ENCODE data around the gene DNAAF9. TPM values are rescaled to one million over a fixed set of nuclear protein-coding genes. Genes with fewer than 3 reads are reported as not detected.
"Not testable (repeated sequence)": the region's sequence is repeated elsewhere in the genome, so short reads cannot be mapped to it uniquely, and the experiment has no call there.

DNAAF9 gene
- 10 to 100 TPM; 27.1 to 31.6 (median 29.0) TPM for polyA plus RNA-seq (ENCODE audit: insufficient read length in 4 of 4)

- peak in 3 of 4 donors; percentile 35 to 43 (median 43) for DNase-seq (ENCODE audit: low read depth in 4 of 4, low spot score in 3 of 4)
Observed at GRCh38 chr20:3407040-3407770, at the start of gene DNAAF9. DNAAF9 (minus strand) TSS chr20:3407669; CDS start chr20:3407557, 112 bp downstream.

- no peak for DNase-seq (ENCODE audit: low read depth in 4 of 4, low spot score in 3 of 4)
Observed at GRCh38 chr20:3456648-3457047, 49.2 kb upstream of the DNAAF9 start.

- no peak for DNase-seq (ENCODE audit: low read depth in 4 of 4, low spot score in 3 of 4)
Observed at GRCh38 chr20:3454831-3455230, 47.4 kb upstream of the DNAAF9 start.

GRCh38 chr20:3452690-3453089, 45.2 kb upstream of the DNAAF9 start:
- DNase-seq (ENCODE audit: low read depth in 4 of 4, low spot score in 3 of 4), result no peak

- DNase-seq (ENCODE audit: low read depth in 4 of 4, low spot score in 3 of 4), result no peak
Observed at GRCh38 chr20:3452136-3452535, 44.7 kb upstream of the DNAAF9 start.

GRCh38 chr20:3449319-3449718, 41.9 kb upstream of the DNAAF9 start:
- DNase-seq (ENCODE audit: low read depth in 4 of 4, low spot score in 3 of 4), result no peak

- DNase-seq (ENCODE audit: low read depth in 4 of 4, low spot score in 3 of 4), result no peak
Observed at GRCh38 chr20:3447321-3447720, 39.9 kb upstream of the DNAAF9 start.

- no peak for DNase-seq (ENCODE audit: low read depth in 4 of 4, low spot score in 3 of 4)
Observed at GRCh38 chr20:3446779-3447178, 39.3 kb upstream of the DNAAF9 start.

GRCh38 chr20:3436864-3437574, 29.6 kb upstream of the DNAAF9 start:
- DNase-seq (ENCODE audit: low read depth in 4 of 4, low spot score in 3 of 4), result no peak

GRCh38 chr20:3434232-3434631, 26.8 kb upstream of the DNAAF9 start:
- no peak for DNase-seq (ENCODE audit: low read depth in 4 of 4, low spot score in 3 of 4)

- no peak for DNase-seq (ENCODE audit: low read depth in 4 of 4, low spot score in 3 of 4)
Observed at GRCh38 chr20:3433744-3434143, 26.3 kb upstream of the DNAAF9 start.

- DNase-seq (ENCODE audit: low read depth in 4 of 4, low spot score in 3 of 4), result no peak
Observed at GRCh38 chr20:3432844-3433243, 25.4 kb upstream of the DNAAF9 start.

- DNase-seq (ENCODE audit: low read depth in 4 of 4, low spot score in 3 of 4), result no peak
Observed at GRCh38 chr20:3431109-3431508, 23.6 kb upstream of the DNAAF9 start.

- DNase-seq (ENCODE audit: low read depth in 4 of 4, low spot score in 3 of 4), result no peak
Observed at GRCh38 chr20:3430376-3431069, 23.1 kb upstream of the DNAAF9 start.

GRCh38 chr20:3426766-3427165, 19.3 kb upstream of the DNAAF9 start:
- DNase-seq (ENCODE audit: low read depth in 4 of 4, low spot score in 3 of 4), result not testable (repeated sequence)

- no peak for DNase-seq (ENCODE audit: low read depth in 4 of 4, low spot score in 3 of 4)
Observed at GRCh38 chr20:3423126-3423525, 15.7 kb upstream of the DNAAF9 start.

GRCh38 chr20:3421985-3422384, 14.5 kb upstream of the DNAAF9 start:
- DNase-seq (ENCODE audit: low read depth in 4 of 4, low spot score in 3 of 4), result no peak

- no peak for DNase-seq (ENCODE audit: low read depth in 4 of 4, low spot score in 3 of 4)
Observed at GRCh38 chr20:3420211-3420707, 12.8 kb upstream of the DNAAF9 start.

GRCh38 chr20:3418161-3418560, 10.7 kb upstream of the DNAAF9 start:
- not testable (repeated sequence) for DNase-seq (ENCODE audit: low read depth in 4 of 4, low spot score in 3 of 4)

GRCh38 chr20:3414122-3414521, 6.7 kb upstream of the DNAAF9 start:
- DNase-seq (ENCODE audit: low read depth in 4 of 4, low spot score in 3 of 4), result no peak

GRCh38 chr20:3413393-3413889, 6.0 kb upstream of the DNAAF9 start:
- no peak for DNase-seq (ENCODE audit: low read depth in 4 of 4, low spot score in 3 of 4)

All from right renal pelvis (tissue), 4 donors.